B cell (primary cell): ENCODE measurements around the gene TTLL11. TPM values are rescaled to one million over a fixed set of nuclear protein-coding genes. Genes with fewer than 3 reads are reported as not detected.

Source experiments
- ATAC-seq: fragments of 200-7000 bp; cut with Tn5 transposase; one replicate; pipeline ENCODE4 v1.10.0; 2021; ENCODE audit warnings: low read depth, mild to moderate bottlenecking, moderate number of reproducible peaks, moderate library complexity
- CTCF ChIA-PET: fragments of 350-600 bp; sonication (Branson Sonifier 250); formaldehyde crosslinking; loops from one replicate; lab custom pipeline; 2021; ENCODE audit warnings: antibody characterized with exemption, inconsistent platforms; lab: Charles Lee
- POLR2A ChIA-PET: fragments of 350-600 bp; sonication (Branson Sonifier 250); formaldehyde crosslinking; loops from one replicate; lab custom pipeline; 2021; ENCODE audit warnings: antibody characterized with exemption; lab: Charles Lee
- DNase-seq: peaks from one replicate; pipeline ENCODE4 v3.0.0; 2013
- H2AFZ ChIP-seq: 2 replicates; pipeline ENCODE4 v1.6.1; 2012; ENCODE audit warnings: mild to moderate bottlenecking, low read depth, low read length; ENCODE audit not compliant: insufficient read depth, poor library complexity, severe bottlenecking
- H3K27ac ChIP-seq, 2 donors: 1 replicate in 1 of 2; 2 replicates in 1 of 2; pipeline ENCODE4 v1.5.1; 2012 to 2013; ENCODE audit warnings: low read length in 2 of 2, mild to moderate bottlenecking in 2 of 2, moderate library complexity in 1 of 2
- H3K27me3 ChIP-seq, 4 experiments: fragments of 200-600 bp in 1 of 4; sonication (generic) in 1 of 4; replicated peaks in 1 of 4; 1 replicate in 2 of 4; 2 replicates in 2 of 4; pipeline versions ENCODE4 v1.6.1 to v1.7.0; 2013 to 2016; ENCODE audit warnings: low read length in 3 of 4, mild to moderate bottlenecking in 2 of 4, mixed read lengths in 1 of 4, moderate library complexity in 1 of 4; ENCODE audit not compliant: insufficient read depth in 4 of 4, control insufficient read depth in 3 of 4; ENCODE audit errors: control extremely low read depth in 1 of 4
- H3K36me3 ChIP-seq, 2 experiments: replicated peaks in 1 of 2; 1 replicate in 1 of 2; 2 replicates in 1 of 2; pipeline versions ENCODE4 v1.6.1 to v1.7.1; 2013; ENCODE audit warnings: low read length in 1 of 2; ENCODE audit not compliant: insufficient read depth in 2 of 2, control insufficient read depth in 1 of 2; ENCODE audit errors: control extremely low read depth in 1 of 2, extremely low read depth in 1 of 2
- H3K4me1 ChIP-seq, 2 donors: fragments of 200-600 bp in 1 of 2; sonication (generic) in 1 of 2; 1 replicate in 1 of 2; 2 replicates in 1 of 2; pipeline versions ENCODE4 v1.5.1 to v1.6.1; 2013 to 2017; ENCODE audit warnings: low read length in 2 of 2; ENCODE audit not compliant: control insufficient read depth in 2 of 2, insufficient read depth in 2 of 2
- H3K4me2 ChIP-seq: replicated peaks from 2 replicates; pipeline ENCODE3; 2012; ENCODE audit warnings: mild to moderate bottlenecking, low read depth, low read length; ENCODE audit not compliant: poor library complexity, severe bottlenecking
- H3K4me3 ChIP-seq, 5 experiments: fragments of 200-600 bp in 1 of 5; sonication (generic) in 1 of 5; 1 replicate in 3 of 5; 2 replicates in 2 of 5; pipeline versions ENCODE4 v1.5.1 to v1.7.0; 2011 to 2016; ENCODE audit warnings: low read length in 4 of 5, mild to moderate bottlenecking in 4 of 5, low read depth in 2 of 5, control low read depth in 1 of 5, moderate library complexity in 1 of 5; ENCODE audit not compliant: insufficient read depth in 1 of 5; ENCODE audit errors: control extremely low read depth in 1 of 5, extremely low read depth in 1 of 5
- H3K79me2 ChIP-seq: fragments of 200-600 bp; sonication (generic); one replicate; pipeline ENCODE4 v1.6.0; 2016; ENCODE audit warnings: low read length; ENCODE audit not compliant: control insufficient read depth, insufficient read depth
- H3K9ac ChIP-seq: fragments of 200-600 bp; sonication (generic); 2 replicates; pipeline ENCODE4 v1.6.1; 2017; ENCODE audit warnings: mild to moderate bottlenecking, low read length, moderate library complexity
- H3K9me3 ChIP-seq, 3 donors: one replicate each; pipeline versions ENCODE4 v1.6.1 to v1.7.1; 2013; ENCODE audit warnings: low read length in 2 of 3; ENCODE audit not compliant: control insufficient read depth in 2 of 3, insufficient read depth in 1 of 3; ENCODE audit errors: control extremely low read depth in 1 of 3
- H4K20me1 ChIP-seq: 2 replicates; pipeline ENCODE4 v1.6.0; 2012; ENCODE audit warnings: mild to moderate bottlenecking, low read length; ENCODE audit not compliant: insufficient read depth, control insufficient read depth, poor library complexity, severe bottlenecking
- H3K27ac Mint-ChIP-seq: one replicate; pipeline ENCODE4 v1.8.0; 2021; ENCODE audit warnings: mixed read lengths
- H3K27me3 Mint-ChIP-seq: one replicate; pipeline ENCODE4 v1.8.0; 2021; ENCODE audit warnings: mixed read lengths
- H3K4me1 Mint-ChIP-seq: one replicate; pipeline ENCODE4 v1.8.0; 2021; ENCODE audit warnings: mixed read lengths
- H3K4me3 Mint-ChIP-seq: one replicate; pipeline ENCODE4 v1.8.0; 2021; ENCODE audit warnings: mixed read lengths
- H3K9me3 Mint-ChIP-seq: one replicate; pipeline ENCODE4 v1.8.0; 2022; ENCODE audit warnings: mixed read lengths; ENCODE audit not compliant: insufficient read depth
- CTCF ChIP-seq: fragments of 200-600 bp; IDR thresholded peaks from one replicate; pipeline ENCODE4 v1.8.0; 2022; ENCODE audit warnings: antibody characterized with exemption, mild to moderate bottlenecking
- EZH2 ChIP-seq: IDR thresholded peaks from 2 replicates; pipeline ENCODE4 v1.6.1; 2012; ENCODE audit warnings: borderline replicate concordance, low read depth, mild to moderate bottlenecking, moderate library complexity, low read length; ENCODE audit not compliant: insufficient read depth, poor library complexity, severe bottlenecking
- WGBS: methylation state at CpG from one replicate; pipeline ENCODE4 v1.1.5; 2013; ENCODE audit warnings: missing lambda C conversion rate; ENCODE audit not compliant: insufficient coverage; 5-methylcytosine and 5-hydroxymethylcytosine counted together
- intact Hi-C: fragments of 100-400 bp; cut with micrococcal nuclease; formaldehyde crosslinking; loops from one replicate; pipeline ENCODE4 v1.10.0; 2022
- polyA plus RNA-seq: library from polyadenylated mRNA; depleted of rRNA; stranded (reverse); fragments of >200 nt; gene quantifications from 2 replicates; pipeline ENCODE4 v1.2.3, GENCODE V29; 2012
- total RNA-seq, 2 donors: library from RNA; stranded (reverse); fragments of 120-200 nt in 1 of 2; gene quantifications; 1 replicate in 1 of 2; 2 replicates in 1 of 2; pipeline versions ENCODE4 v1.2.3 to v1.2.4, GENCODE V29; 2013 to 2022

TTLL11 gene
- total and polyA plus RNA-seq, 2 donors (not counting 1 experiment from before 2014, with no cell fraction given) = 3.6 to 3.8 TPM

- H3K27me3 Mint-ChIP-seq = peaks cover 12% of the 10 kb centered on the region
- CTCF ChIA-PET = interaction anchor here (0.7 to 5.7 kb wide), 5 partner anchors 28 to 975 kb away, joined by 3 to 159 read pairs (median 4); no protein-coding TSS in a partner anchor
- no peak overlapping the region for H3K9ac ChIP-seq
- peaks cover 0 to 4% (median 2%) of the 10 kb centered on the region in 4 experiments for H3K27me3 ChIP-seq
- H3K79me2 ChIP-seq = peaks cover 25% of the 10 kb centered on the region
- ATAC-seq (no peak), DNase-seq (peak; percentile 73)
- no peaks in the 10 kb centered on the region for H3K36me3 ChIP-seq
- no peak overlapping the region for H3K27ac Mint-ChIP-seq
- no peak overlapping the region for H3K4me3 ChIP-seq
- H3K9me3 ChIP-seq = no peaks in the 10 kb centered on the region
- intact Hi-C loops = no loop called here
- H2AFZ ChIP-seq = no peak overlapping the region
- peaks cover 41% of the 10 kb centered on the region for H3K4me1 Mint-ChIP-seq
- TF ChIP-seq CTCF = peak; percentile 80
- no peak for TF ChIP-seq EZH2
- H3K27ac ChIP-seq = no peak overlapping the region
- WGBS = 14% methylated on average over 12 of the region's 14 CpGs
- H3K4me1 ChIP-seq = peaks cover 27 to 34% of the 10 kb centered on the region in 2 donors
- peak overlapping the region; percentile 40 for H3K4me3 Mint-ChIP-seq
- POLR2A ChIA-PET = interaction anchor here (0.5 kb wide), 1 partner anchor 366 kb away, joined by 3 read pairs; no protein-coding TSS in a partner anchor
- H4K20me1 ChIP-seq = no peaks in the 10 kb centered on the region
- H3K4me2 ChIP-seq = peak overlapping the region; percentile 40
- H3K9me3 Mint-ChIP-seq = no peaks in the 10 kb centered on the region
These were observed 2.1 kb upstream of the TTLL11 start for GRCh38 chr9:122095010-122095767.
